GM18907 (cell line): ENCODE results near the gene KAT5.
"Not testable (repeated sequence)": the region's sequence is repeated elsewhere in the genome, so short reads cannot be mapped to it uniquely, and the experiment has no call there.

Source experiments
- ATAC-seq: cut with Tn5 transposase; IDR thresholded peaks from one replicate; pipeline ENCODE4 v1.9.1; 2021; ENCODE audit warnings: mild to moderate bottlenecking, moderate library complexity; ENCODE audit not compliant: unreplicated experiment

KAT5 gene

GRCh38 chr11:65743681-65744025 is 31.6 kb downstream of the KAT5 start:
- no peak for ATAC-seq

GRCh38 chr11:65744026-65744698 is 32.1 kb downstream of the KAT5 start:
- ATAC-seq: no peak

- ATAC-seq: no peak
Observed at GRCh38 chr11:65744699-65745042, 32.6 kb downstream of the KAT5 start.

GRCh38 chr11:65745049-65745448 is 33.0 kb downstream of the KAT5 start:
- no peak for ATAC-seq

- ATAC-seq: not testable (repeated sequence)
Observed at GRCh38 chr11:65762169-65762568, 50.1 kb downstream of the KAT5 start.

- not testable (repeated sequence) for ATAC-seq
Observed at GRCh38 chr11:65762816-65763215, 50.8 kb downstream of the KAT5 start.

- no peak for ATAC-seq
Observed at GRCh38 chr11:65764434-65764833, 52.4 kb downstream of the KAT5 start.

- ATAC-seq: no peak
Observed at GRCh38 chr11:65766535-65766934, 54.5 kb downstream of the KAT5 start.

GRCh38 chr11:65767406-65767805 is 55.4 kb downstream of the KAT5 start:
- no peak for ATAC-seq

- ATAC-seq: not testable (repeated sequence)
Observed at GRCh38 chr11:65767806-65768205, 55.8 kb downstream of the KAT5 start.
